B cell (primary cell): ENCODE measurements around the gene NTRK3. TPM values are rescaled to one million over a fixed set of nuclear protein-coding genes. Genes with fewer than 3 reads are reported as not detected.

Source experiments
- ATAC-seq: fragments of 200-7000 bp; cut with Tn5 transposase; one replicate; pipeline ENCODE4 v1.10.0; 2021; ENCODE audit warnings: low read depth, mild to moderate bottlenecking, moderate number of reproducible peaks, moderate library complexity
- CTCF ChIA-PET: fragments of 350-600 bp; sonication (Branson Sonifier 250); formaldehyde crosslinking; loops from one replicate; lab custom pipeline; 2021; ENCODE audit warnings: antibody characterized with exemption, inconsistent platforms; lab: Charles Lee
- POLR2A ChIA-PET: fragments of 350-600 bp; sonication (Branson Sonifier 250); formaldehyde crosslinking; loops from one replicate; lab custom pipeline; 2021; ENCODE audit warnings: antibody characterized with exemption; lab: Charles Lee
- DNase-seq: peaks from one replicate; pipeline ENCODE4 v3.0.0; 2013
- H2AFZ ChIP-seq: 2 replicates; pipeline ENCODE4 v1.6.1; 2012; ENCODE audit warnings: mild to moderate bottlenecking, low read depth, low read length; ENCODE audit not compliant: insufficient read depth, poor library complexity, severe bottlenecking
- H3K27ac ChIP-seq, 2 donors: 1 replicate in 1 of 2; 2 replicates in 1 of 2; pipeline ENCODE4 v1.5.1; 2012 to 2013; ENCODE audit warnings: low read length in 2 of 2, mild to moderate bottlenecking in 2 of 2, moderate library complexity in 1 of 2
- H3K27me3 ChIP-seq, 4 experiments: fragments of 200-600 bp in 1 of 4; sonication (generic) in 1 of 4; replicated peaks in 1 of 4; 1 replicate in 2 of 4; 2 replicates in 2 of 4; pipeline versions ENCODE4 v1.6.1 to v1.7.0; 2013 to 2016; ENCODE audit warnings: low read length in 3 of 4, mild to moderate bottlenecking in 2 of 4, mixed read lengths in 1 of 4, moderate library complexity in 1 of 4; ENCODE audit not compliant: insufficient read depth in 4 of 4, control insufficient read depth in 3 of 4; ENCODE audit errors: control extremely low read depth in 1 of 4
- H3K36me3 ChIP-seq, 2 experiments: replicated peaks in 1 of 2; 1 replicate in 1 of 2; 2 replicates in 1 of 2; pipeline versions ENCODE4 v1.6.1 to v1.7.1; 2013; ENCODE audit warnings: low read length in 1 of 2; ENCODE audit not compliant: insufficient read depth in 2 of 2, control insufficient read depth in 1 of 2; ENCODE audit errors: control extremely low read depth in 1 of 2, extremely low read depth in 1 of 2
- H3K4me1 ChIP-seq, 2 donors: fragments of 200-600 bp in 1 of 2; sonication (generic) in 1 of 2; 1 replicate in 1 of 2; 2 replicates in 1 of 2; pipeline versions ENCODE4 v1.5.1 to v1.6.1; 2013 to 2017; ENCODE audit warnings: low read length in 2 of 2; ENCODE audit not compliant: control insufficient read depth in 2 of 2, insufficient read depth in 2 of 2
- H3K4me2 ChIP-seq: replicated peaks from 2 replicates; pipeline ENCODE3; 2012; ENCODE audit warnings: mild to moderate bottlenecking, low read depth, low read length; ENCODE audit not compliant: poor library complexity, severe bottlenecking
- H3K4me3 ChIP-seq, 5 experiments: fragments of 200-600 bp in 1 of 5; sonication (generic) in 1 of 5; 1 replicate in 3 of 5; 2 replicates in 2 of 5; pipeline versions ENCODE4 v1.5.1 to v1.7.0; 2011 to 2016; ENCODE audit warnings: low read length in 4 of 5, mild to moderate bottlenecking in 4 of 5, low read depth in 2 of 5, control low read depth in 1 of 5, moderate library complexity in 1 of 5; ENCODE audit not compliant: insufficient read depth in 1 of 5; ENCODE audit errors: control extremely low read depth in 1 of 5, extremely low read depth in 1 of 5
- H3K79me2 ChIP-seq: fragments of 200-600 bp; sonication (generic); one replicate; pipeline ENCODE4 v1.6.0; 2016; ENCODE audit warnings: low read length; ENCODE audit not compliant: control insufficient read depth, insufficient read depth
- H3K9ac ChIP-seq: fragments of 200-600 bp; sonication (generic); 2 replicates; pipeline ENCODE4 v1.6.1; 2017; ENCODE audit warnings: mild to moderate bottlenecking, low read length, moderate library complexity
- H3K9me3 ChIP-seq, 3 donors: one replicate each; pipeline versions ENCODE4 v1.6.1 to v1.7.1; 2013; ENCODE audit warnings: low read length in 2 of 3; ENCODE audit not compliant: control insufficient read depth in 2 of 3, insufficient read depth in 1 of 3; ENCODE audit errors: control extremely low read depth in 1 of 3
- H4K20me1 ChIP-seq: 2 replicates; pipeline ENCODE4 v1.6.0; 2012; ENCODE audit warnings: mild to moderate bottlenecking, low read length; ENCODE audit not compliant: insufficient read depth, control insufficient read depth, poor library complexity, severe bottlenecking
- H3K27ac Mint-ChIP-seq: one replicate; pipeline ENCODE4 v1.8.0; 2021; ENCODE audit warnings: mixed read lengths
- H3K27me3 Mint-ChIP-seq: one replicate; pipeline ENCODE4 v1.8.0; 2021; ENCODE audit warnings: mixed read lengths
- H3K4me1 Mint-ChIP-seq: one replicate; pipeline ENCODE4 v1.8.0; 2021; ENCODE audit warnings: mixed read lengths
- H3K4me3 Mint-ChIP-seq: one replicate; pipeline ENCODE4 v1.8.0; 2021; ENCODE audit warnings: mixed read lengths
- H3K9me3 Mint-ChIP-seq: one replicate; pipeline ENCODE4 v1.8.0; 2022; ENCODE audit warnings: mixed read lengths; ENCODE audit not compliant: insufficient read depth
- CTCF ChIP-seq: fragments of 200-600 bp; IDR thresholded peaks from one replicate; pipeline ENCODE4 v1.8.0; 2022; ENCODE audit warnings: antibody characterized with exemption, mild to moderate bottlenecking
- EZH2 ChIP-seq: IDR thresholded peaks from 2 replicates; pipeline ENCODE4 v1.6.1; 2012; ENCODE audit warnings: borderline replicate concordance, low read depth, mild to moderate bottlenecking, moderate library complexity, low read length; ENCODE audit not compliant: insufficient read depth, poor library complexity, severe bottlenecking
- WGBS: methylation state at CpG from one replicate; pipeline ENCODE4 v1.1.5; 2013; ENCODE audit warnings: missing lambda C conversion rate; ENCODE audit not compliant: insufficient coverage; 5-methylcytosine and 5-hydroxymethylcytosine counted together
- intact Hi-C: fragments of 100-400 bp; cut with micrococcal nuclease; formaldehyde crosslinking; loops from one replicate; pipeline ENCODE4 v1.10.0; 2022
- polyA plus RNA-seq: library from polyadenylated mRNA; depleted of rRNA; stranded (reverse); fragments of >200 nt; gene quantifications from 2 replicates; pipeline ENCODE4 v1.2.3, GENCODE V29; 2012
- total RNA-seq, 2 donors: library from RNA; stranded (reverse); fragments of 120-200 nt in 1 of 2; gene quantifications; 1 replicate in 1 of 2; 2 replicates in 1 of 2; pipeline versions ENCODE4 v1.2.3 to v1.2.4, GENCODE V29; 2013 to 2022

NTRK3 gene
- total and polyA plus RNA-seq, 2 donors (not counting 1 experiment from before 2014, with no cell fraction given) = not detected

GRCh38 chr15:88076328-88076727, 180.2 kb downstream of the NTRK3 start:
- Histone ChIP-seq H3K4me3 (no peak overlapping the region), H3K79me2 (no peaks in the 10 kb centered on the region), H2AFZ (no peak overlapping the region), H3K27ac (no peak overlapping the region), H3K4me1 (no peaks in the 10 kb centered on the region), H3K9me3 (peaks cover 0 to 4% (median 0%) of the 10 kb centered on the region in 3 donors), H3K27me3 (no peaks in the 10 kb centered on the region), H3K9ac (no peak overlapping the region), H4K20me1 (no peaks in the 10 kb centered on the region), H3K4me2 (no peak overlapping the region), H3K36me3 (no peaks in the 10 kb centered on the region)
- Mint-ChIP-seq H3K4me3 (no peak overlapping the region), H3K27ac (no peak overlapping the region), H3K4me1 (no peaks in the 10 kb centered on the region), H3K9me3 (no peaks in the 10 kb centered on the region), H3K27me3 (no peaks in the 10 kb centered on the region)
- POLR2A ChIA-PET = no interaction called here
- WGBS = no CpG with 5 or more reads among the region's 1 CpG
- TF ChIP-seq EZH2 (no peak), CTCF (no peak)
- intact Hi-C loops = no loop called here
- DNase-seq (no peak), ATAC-seq (no peak)
- CTCF ChIA-PET = no interaction called here

GRCh38 chr15:88075102-88075501, 181.4 kb downstream of the NTRK3 start:
- TF ChIP-seq EZH2 (no peak), CTCF (no peak)
- ChIA-PET POLR2A (no interaction called here), CTCF (no interaction called here)
- H3K27me3 Mint-ChIP-seq = no peaks in the 10 kb centered on the region
- no peaks in the 10 kb centered on the region for H3K9me3 Mint-ChIP-seq
- Histone ChIP-seq H3K9ac (no peak overlapping the region), H3K4me2 (no peak overlapping the region), H3K4me1 (no peaks in the 10 kb centered on the region), H3K9me3 (peaks cover 0 to 4% (median 0%) of the 10 kb centered on the region in 3 donors), H2AFZ (no peak overlapping the region), H3K4me3 (no peak overlapping the region), H3K27ac (no peak overlapping the region), H4K20me1 (no peaks in the 10 kb centered on the region), H3K79me2 (no peaks in the 10 kb centered on the region), H3K27me3 (no peaks in the 10 kb centered on the region), H3K36me3 (no peaks in the 10 kb centered on the region)
- 90% methylated on average over 4 of the region's 6 CpGs for WGBS
- no peak overlapping the region for H3K4me3 Mint-ChIP-seq
- no peaks in the 10 kb centered on the region for H3K4me1 Mint-ChIP-seq
- DNase-seq (no peak), ATAC-seq (no peak)
- intact Hi-C loops = no loop called here
- no peak overlapping the region for H3K27ac Mint-ChIP-seq
